NCI-H2029 treated with DMSO at 0.1 percent for 48 hours (cell line): ENCODE results near the gene NABP1.
A peak's percentile ranks its signal among the peaks of the same experiment; 100 is the strongest.

ENCODE experiments used
- DNase-seq: peaks from one replicate; lab custom pipeline; 2025; lab: John Stamatoyannopoulos, UW

The NABP1 gene

GRCh38 chr2:191680639-191681038, 2.7 kb downstream of the NABP1 start:
- DNase-seq: no peak

- DNase-seq: no peak
Observed at GRCh38 chr2:191682126-191682525, 4.2 kb downstream of the NABP1 start.

GRCh38 chr2:191686066-191686465, 8.1 kb downstream of the NABP1 start:
- DNase-seq: no peak

- DNase-seq: no peak
Observed at GRCh38 chr2:191686729-191687128, 8.8 kb downstream of the NABP1 start.

- no peak for DNase-seq
Observed at GRCh38 chr2:191687867-191688266, 9.9 kb downstream of the NABP1 start.

- no peak for DNase-seq
Observed at GRCh38 chr2:191688934-191689695, 11.2 kb downstream of the NABP1 start.

GRCh38 chr2:191690327-191690726, 12.4 kb downstream of the NABP1 start:
- DNase-seq: no peak

- peak; percentile 44 for DNase-seq
Observed at GRCh38 chr2:191691016-191691735, 13.2 kb downstream of the NABP1 start.

GRCh38 chr2:191691898-191692297, 14.0 kb downstream of the NABP1 start:
- no peak for DNase-seq

- no peak for DNase-seq
Observed at GRCh38 chr2:191692502-191693115, 14.7 kb downstream of the NABP1 start.

- no peak for DNase-seq
Observed at GRCh38 chr2:191693166-191693565, 15.2 kb downstream of the NABP1 start.

GRCh38 chr2:191693778-191694177, 15.8 kb downstream of the NABP1 start:
- DNase-seq: no peak

GRCh38 chr2:191696001-191696400, 18.1 kb downstream of the NABP1 start:
- peak; percentile 92 for DNase-seq

- no peak for DNase-seq
Observed at GRCh38 chr2:191696966-191697365, 19.0 kb downstream of the NABP1 start.

- DNase-seq: no peak
Observed at GRCh38 chr2:191697870-191698269, 19.9 kb downstream of the NABP1 start.

- no peak for DNase-seq
Observed at GRCh38 chr2:191699341-191699945, 21.5 kb downstream of the NABP1 start.

- no peak for DNase-seq
Observed at GRCh38 chr2:191701029-191701428, 23.1 kb downstream of the NABP1 start.

GRCh38 chr2:191701696-191702095, 23.8 kb downstream of the NABP1 start:
- DNase-seq: peak; percentile 88

- DNase-seq: peak; percentile 49
Observed at GRCh38 chr2:191703079-191703725, 25.3 kb downstream of the NABP1 start.

GRCh38 chr2:191705084-191705483, 27.1 kb downstream of the NABP1 start:
- no peak for DNase-seq

GRCh38 chr2:191705701-191706100, 27.8 kb downstream of the NABP1 start:
- DNase-seq: no peak

GRCh38 chr2:191706791-191707190, 28.9 kb downstream of the NABP1 start:
- no peak for DNase-seq
